C4-2B (cell line): ENCODE measurements around the gene SLC17A8.

Source experiments
- CTCF ChIP-seq: fragments of 450-650 bp; conservative IDR thresholded peaks from 2 replicates; pipeline ENCODE4 v1.5.1; 2017; ENCODE audit warnings: mild to moderate bottlenecking
- ZFX ChIP-seq: fragments of 450-650 bp; IDR thresholded peaks from 2 replicates; pipeline ENCODE4 v1.6.1; 2017

GRCh38 chr12:100345020-100345767 lies 11.7 kb upstream of the SLC17A8 start:
- TF ChIP-seq CTCF: no peak
- TF ChIP-seq ZFX: no peak
